OCI-LY7 (cell line): ENCODE results near the gene EML5. TPM values are rescaled to one million over a fixed set of nuclear protein-coding genes. Genes with fewer than 3 reads are reported as not detected.

Experiments
- BruUV-seq: library from RNA; stranded (reverse); fragments of 400-500 nt; replicated peaks from 2 replicates; lab custom pipeline; 2021; lab: Mats Ljungman, UMichigan
- CTCF ChIA-PET: fragments of 300-600 bp; sonication (Branson Sonifier 250); formaldehyde crosslinking; loops from one replicate; lab custom pipeline; 2022; ENCODE audit warnings: antibody characterized with exemption; ENCODE audit not compliant: unreplicated experiment; lab: Charles Lee
- POLR2A ChIA-PET: fragments of 300-600 bp; sonication (Branson Sonifier 250); formaldehyde crosslinking; loops from one replicate; lab custom pipeline; 2022; ENCODE audit warnings: antibody characterized with exemption; lab: Charles Lee
- DNase-seq: peaks from one replicate; pipeline ENCODE4 v3.0.0-alpha.2; 2015; ENCODE audit warnings: low spot score
- H2AFZ ChIP-seq: fragments of 200-600 bp; sonication (generic), shearing (Covaris generic); 2 replicates; pipeline ENCODE4 v1.6.1; 2014; ENCODE audit warnings: mild to moderate bottlenecking, antibody characterized with exemption, low read length, moderate library complexity
- H3K27ac ChIP-seq: fragments of 200-600 bp; sonication (generic); 2 replicates; pipeline ENCODE4 v1.5.1; 2014; ENCODE audit warnings: mixed run types, low read depth, mild to moderate bottlenecking, moderate library complexity, low read length, inconsistent platforms; ENCODE audit not compliant: poor library complexity, severe bottlenecking
- H3K36me3 ChIP-seq: fragments of 200-600 bp; sonication (generic); 2 replicates; pipeline ENCODE4 v1.6.1; 2014; ENCODE audit warnings: mild to moderate bottlenecking, antibody characterized with exemption, low read length, moderate library complexity, mixed read lengths; ENCODE audit not compliant: insufficient read depth
- H3K4me1 ChIP-seq: fragments of 200-600 bp; sonication (generic); 2 replicates; pipeline ENCODE4 v1.5.1; 2014; ENCODE audit warnings: mild to moderate bottlenecking, low read length; ENCODE audit not compliant: insufficient read depth, poor library complexity, severe bottlenecking
- H3K4me2 ChIP-seq: fragments of 200-600 bp; sonication (generic); 2 replicates; pipeline ENCODE4 v1.6.1; 2014; ENCODE audit warnings: mild to moderate bottlenecking, low read length
- H3K4me3 ChIP-seq: fragments of 200-600 bp; sonication (generic); 2 replicates; pipeline ENCODE4 v1.5.1; 2014; ENCODE audit warnings: mild to moderate bottlenecking, low read depth, low read length; ENCODE audit not compliant: poor library complexity, severe bottlenecking
- H3K79me2 ChIP-seq: fragments of 200-600 bp; sonication (generic); 2 replicates; pipeline ENCODE4 v1.6.1; 2016; ENCODE audit warnings: low read depth, mild to moderate bottlenecking, low read length, moderate library complexity, mixed read lengths; ENCODE audit not compliant: insufficient read depth
- H3K9me2 ChIP-seq: fragments of 200-600 bp; sonication (generic); 2 replicates; pipeline ENCODE4 v1.6.1; 2016; ENCODE audit warnings: mild to moderate bottlenecking, low read length, mixed read lengths; ENCODE audit not compliant: insufficient read depth
- H3K9me3 ChIP-seq: fragments of 200-600 bp; sonication (generic); 2 replicates; pipeline ENCODE4 v1.6.1; 2014; ENCODE audit warnings: mild to moderate bottlenecking, mixed run types, low read length, mixed read lengths
- H4K20me1 ChIP-seq: fragments of 200-600 bp; sonication (generic); 2 replicates; pipeline ENCODE4 v1.6.1; 2014; ENCODE audit warnings: mild to moderate bottlenecking, antibody characterized with exemption, low read length, moderate library complexity, mixed read lengths; ENCODE audit not compliant: insufficient read depth
- CTCF ChIP-seq: fragments of 200-600 bp; sonication (generic); conservative IDR thresholded peaks from 2 replicates; pipeline ENCODE4 v1.5.1; 2014; ENCODE audit warnings: mild to moderate bottlenecking, antibody characterized with exemption, low read length, moderate library complexity, mixed read lengths
- EZH2phosphoT487 ChIP-seq: fragments of 200-600 bp; sonication (generic); IDR thresholded peaks from 2 replicates; pipeline ENCODE4 v1.6.1; 2018; ENCODE audit warnings: low read depth, borderline replicate concordance, mild to moderate bottlenecking, mixed run types, antibody characterized with exemption, low read length, moderate library complexity, mixed read lengths
- intact Hi-C: fragments of 100-400 bp; cut with micrococcal nuclease; formaldehyde crosslinking; loops from one replicate; pipeline ENCODE4 v1.10.0; 2022; ENCODE audit not compliant: unreplicated experiment
- total RNA-seq, 2 experiments: library from RNA; depleted of rRNA in 1 of 2; stranded (reverse); fragments of >200 nt in 1 of 2; shearing (Covaris generic) in 1 of 2; gene quantifications; 2 replicates each; pipeline ENCODE4 v1.2.3, GENCODE V29; 2014 to 2022

The EML5 gene
- total RNA-seq, 2 experiments from 2014 or later = 1.8 to 5.6 TPM

DNA sequence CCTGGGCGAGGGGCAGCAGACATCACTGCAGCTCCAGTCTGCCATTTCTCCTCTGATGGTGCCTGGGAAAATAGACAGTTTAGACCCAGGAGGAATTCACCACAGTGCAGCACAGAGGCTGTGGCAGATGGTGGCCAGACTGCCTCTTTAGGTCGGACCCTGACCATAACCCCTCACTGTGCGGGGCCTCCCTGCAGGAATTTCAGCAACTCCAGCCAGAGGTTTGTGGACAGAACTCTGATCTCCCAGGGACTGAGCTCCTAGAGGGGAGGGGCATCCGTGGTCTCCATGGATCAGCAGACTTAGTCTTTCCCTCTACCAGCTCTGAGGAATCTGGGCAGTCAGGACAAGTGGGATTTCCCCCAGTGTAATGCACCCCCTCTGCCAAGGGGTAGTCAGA, 123.4 kb downstream of the EML5 start:
- POLR2A ChIA-PET = interaction anchor here (0.5 to 2.8 kb wide), 3 partner anchors 12 to 199 kb away, joined by 3 to 13 read pairs (median 8); no protein-coding TSS in a partner anchor
- intact Hi-C loops = loop anchor here (5.0 kb wide), 1 partner anchor 343 kb away; no protein-coding TSS in a partner anchor
- H4K20me1 ChIP-seq = no peaks in the 10 kb centered on the region
- H3K79me2 ChIP-seq = no peaks in the 10 kb centered on the region
- no peaks in the 10 kb centered on the region for H3K9me2 ChIP-seq
- no peak for TF ChIP-seq CTCF
- no peak for TF ChIP-seq EZH2phosphoT487
- DNase-seq = no peak
- H3K4me1 ChIP-seq = peaks cover 16% of the 10 kb centered on the region
- H2AFZ ChIP-seq = no peak overlapping the region
- H3K36me3 ChIP-seq = no peaks in the 10 kb centered on the region
- H3K9me3 ChIP-seq = no peaks in the 10 kb centered on the region
- CTCF ChIA-PET = interaction anchor here (0.6 kb wide), 1 partner anchor 588 kb away, joined by 3 read pairs; no protein-coding TSS in a partner anchor
- H3K4me3 ChIP-seq = no peak overlapping the region
- H3K27ac ChIP-seq = no peak overlapping the region
- H3K4me2 ChIP-seq = no peak overlapping the region
- BruUV-seq = no TSS peak

DNA sequence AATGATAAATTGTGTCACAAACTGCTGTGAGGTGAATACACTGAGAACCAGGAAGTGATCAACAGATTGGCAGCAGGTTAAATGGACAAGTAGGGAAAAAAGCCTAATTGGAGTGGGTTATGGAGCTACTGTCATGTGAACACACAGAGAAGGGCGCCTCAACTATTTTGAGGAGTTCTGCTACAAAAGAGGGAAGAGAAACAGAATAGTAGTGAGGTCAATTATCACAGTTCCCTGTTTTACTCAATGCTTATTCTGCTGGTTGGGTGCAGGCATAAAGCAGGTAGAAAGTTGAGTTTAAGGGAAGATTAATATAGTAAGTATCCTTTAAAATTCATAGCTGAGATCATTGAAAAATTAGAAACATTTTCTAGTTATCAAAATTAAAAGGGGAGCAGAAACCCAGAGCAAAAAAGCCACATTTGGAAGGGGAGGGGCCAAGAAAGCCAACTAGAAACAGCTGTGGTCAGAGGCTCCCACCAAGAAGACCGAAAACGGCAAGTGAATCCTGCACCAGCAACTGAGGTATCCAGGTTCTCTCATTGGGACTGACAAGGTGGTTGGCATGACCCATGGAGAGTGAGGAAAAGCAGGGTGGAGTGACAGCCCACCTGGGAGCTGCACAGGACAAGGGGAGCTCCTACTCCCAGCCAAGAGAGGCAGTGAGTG, 124.2 kb downstream of the EML5 start:
- BruUV-seq = no TSS peak
- no peaks in the 10 kb centered on the region for H4K20me1 ChIP-seq
- no peaks in the 10 kb centered on the region for H3K36me3 ChIP-seq
- peak overlapping the region; percentile 15 for H3K4me2 ChIP-seq
- POLR2A ChIA-PET = interaction anchor here (0.5 to 2.8 kb wide), 6 partner anchors 8 to 200 kb away, joined by 3 to 13 read pairs (median 3); no protein-coding TSS in a partner anchor
- peak overlapping the region; percentile 81; the same call in 1 of the 2 replicates for H2AFZ ChIP-seq
- intact Hi-C loops = loop anchor here (5.0 kb wide), 1 partner anchor 344 kb away; no protein-coding TSS in a partner anchor
- H3K9me2 ChIP-seq = no peaks in the 10 kb centered on the region
- peak; percentile 23 for DNase-seq
- H3K27ac ChIP-seq = no peak overlapping the region
- CTCF ChIA-PET = interaction anchor here (0.6 kb wide), 1 partner anchor 588 kb away, joined by 3 read pairs; no protein-coding TSS in a partner anchor
- no peaks in the 10 kb centered on the region for H3K79me2 ChIP-seq
- H3K9me3 ChIP-seq = no peaks in the 10 kb centered on the region
- TF ChIP-seq EZH2phosphoT487 (no peak), CTCF (no peak)
- no peak overlapping the region for H3K4me3 ChIP-seq
- peaks cover 16% of the 10 kb centered on the region for H3K4me1 ChIP-seq
